ENCODE data around the gene AMER1.
"Not testable (repeated sequence)": the region's sequence is repeated elsewhere in the genome, so short reads cannot be mapped to it uniquely, and the experiment has no call there.

AMER1 gene

DNA sequence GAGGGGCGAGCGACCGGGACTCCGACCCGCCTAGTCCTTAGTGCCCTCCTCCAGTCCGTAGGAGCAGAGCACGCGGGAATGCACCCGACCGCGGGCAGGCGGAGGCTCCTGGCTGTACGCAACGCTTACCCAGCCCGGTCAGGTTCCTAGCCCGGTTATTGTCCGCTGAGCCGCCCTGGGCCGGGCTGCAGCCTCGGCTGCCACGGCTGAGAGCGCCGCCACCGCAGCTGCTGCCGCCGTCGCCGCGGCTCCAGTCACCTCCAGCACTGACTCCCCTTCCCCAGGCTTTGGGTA, at the start of gene AMER1:
Gene AMER1 (minus strand): TSS at position 268 of the 294 bp plus-strand sequence. CDS start 12,422 bp downstream, outside the sequence.
- Histone ChIP-seq H3K9ac (ENCODE audit: low read length) (peak within 1 kb of the TSS; percentile 65), H3K4me3 (ENCODE audit: low read depth, low read length) (peak within 1 kb of the TSS; percentile 82), H3K36me3 (ENCODE audit: control insufficient read depth, insufficient read depth, low read length) (no peaks in the 10 kb centered on the region), H3K9me3 (ENCODE audit: control insufficient read depth, insufficient read depth, low read depth, low read length) (peaks cover 14% of the 10 kb centered on the region; the same call in 1 of the 2 replicates), H3K27ac (ENCODE audit: low read depth, low read length) (no peak within 1 kb of the TSS; the same call in 1 of the 2 replicates), H3K4me1 (ENCODE audit: control insufficient read depth, insufficient read depth, low read length) (peaks cover 11% of the 10 kb centered on the region), H3K27me3 (ENCODE audit: control insufficient read depth, insufficient read depth, low read length) (peaks cover 14% of the 10 kb centered on the region)

DNA sequence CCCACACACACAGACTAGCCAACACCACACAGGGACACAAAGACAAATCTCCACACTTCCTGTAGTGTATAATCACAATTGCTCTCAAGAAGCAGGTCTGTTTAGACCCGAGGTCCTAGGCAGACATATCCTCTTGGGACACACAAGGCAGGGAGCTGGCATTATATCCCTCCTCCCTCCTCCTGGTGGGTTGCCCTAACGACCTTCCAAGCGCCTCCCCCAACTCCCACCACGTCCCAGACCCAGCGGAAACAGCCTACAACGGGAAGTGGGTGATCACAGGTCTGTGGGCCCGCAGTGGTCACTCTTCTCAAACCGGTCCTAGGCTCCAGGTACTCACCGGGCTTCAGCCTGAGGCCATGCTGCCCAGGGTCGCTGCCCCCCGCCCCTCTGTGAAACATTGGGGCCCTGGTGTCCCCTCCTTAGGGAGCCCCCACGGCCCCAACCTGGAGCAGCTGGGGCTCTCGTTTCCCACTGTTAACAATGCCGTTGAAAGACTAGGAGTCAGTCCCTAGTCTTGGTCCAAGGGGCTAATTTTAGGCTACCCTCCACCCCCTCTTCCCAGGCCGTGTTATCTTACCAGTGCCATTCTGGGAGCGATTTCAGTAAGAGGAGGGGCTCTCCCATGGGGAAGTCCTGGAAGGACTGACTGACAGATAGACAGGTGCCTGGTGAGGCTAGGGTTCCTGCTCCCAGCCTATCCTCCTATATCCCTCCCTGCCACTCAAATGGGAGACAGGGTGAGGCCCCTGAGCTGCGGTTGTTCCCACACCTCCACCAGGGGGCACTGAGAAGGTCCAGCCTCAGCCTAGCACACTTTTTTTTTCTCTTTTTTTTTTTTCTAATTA, 24.8 kb upstream of the AMER1 start, which contains the start of gene ASB12:
Gene ASB12 (minus strand): TSS at position 485 of the 848 bp plus-strand sequence. CDS start 4,957 bp downstream, outside the sequence.
- no peak within 1 kb of the TSS for H3K27ac ChIP-seq (ENCODE audit: low read depth, low read length)
- H3K36me3 ChIP-seq (ENCODE audit: control insufficient read depth, insufficient read depth, low read length), result no peaks in the 10 kb centered on the region
- peaks cover 4% of the 10 kb centered on the region; the same call in 1 of the 2 replicates for H3K4me1 ChIP-seq (ENCODE audit: control insufficient read depth, insufficient read depth, low read length)
- no peaks in the 10 kb centered on the region for H3K27me3 ChIP-seq (ENCODE audit: control insufficient read depth, insufficient read depth, low read length)
- H3K9ac ChIP-seq (ENCODE audit: low read length), result no peak within 1 kb of the TSS
- no peak within 1 kb of the TSS for H3K4me3 ChIP-seq (ENCODE audit: low read depth, low read length)
- peaks cover 14% of the 10 kb centered on the region; the same call in 1 of the 2 replicates for H3K9me3 ChIP-seq (ENCODE audit: control insufficient read depth, insufficient read depth, low read depth, low read length)

DNA sequence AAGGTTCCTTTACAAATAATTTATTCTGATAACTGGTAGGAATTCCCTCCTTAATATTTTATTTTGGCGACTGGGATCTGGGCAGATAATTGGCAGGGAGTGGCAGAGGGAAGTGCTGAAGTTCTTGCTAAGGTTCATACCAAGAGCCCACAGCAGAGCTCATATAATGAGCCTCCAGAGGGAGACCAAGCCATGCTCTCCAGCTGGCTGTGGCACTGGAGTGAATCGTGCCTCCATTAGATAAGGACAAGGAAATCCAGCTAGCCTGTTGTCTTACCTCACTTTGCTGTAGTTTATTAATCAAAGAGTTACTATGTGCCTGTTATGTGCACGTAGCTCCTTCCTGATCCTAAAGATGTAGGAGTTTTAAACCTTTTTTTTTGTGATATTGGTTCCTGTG, 23.6 kb upstream of the AMER1 start:
- H3K9ac ChIP-seq (ENCODE audit: low read length), result no peak overlapping the region
- peaks cover 24% of the 10 kb centered on the region; the same call in 1 of the 2 replicates for H3K9me3 ChIP-seq (ENCODE audit: control insufficient read depth, insufficient read depth, low read depth, low read length)
- no peaks in the 10 kb centered on the region for H3K36me3 ChIP-seq (ENCODE audit: control insufficient read depth, insufficient read depth, low read length)
- no peak overlapping the region for H3K27ac ChIP-seq (ENCODE audit: low read depth, low read length)
- peaks cover 4% of the 10 kb centered on the region; the same call in 1 of the 2 replicates for H3K4me1 ChIP-seq (ENCODE audit: control insufficient read depth, insufficient read depth, low read length)
- H3K4me3 ChIP-seq (ENCODE audit: low read depth, low read length), result no peak overlapping the region
- no peaks in the 10 kb centered on the region for H3K27me3 ChIP-seq (ENCODE audit: control insufficient read depth, insufficient read depth, low read length)

GRCh38 chrX:64218023-64218422, 12.5 kb upstream of the AMER1 start:
- Histone ChIP-seq H3K9me3 (ENCODE audit: control insufficient read depth, insufficient read depth, low read depth, low read length) (peaks cover 23% of the 10 kb centered on the region; the same call in 1 of the 2 replicates), H3K9ac (ENCODE audit: low read length) (no peak overlapping the region), H3K27ac (ENCODE audit: low read depth, low read length) (no peak overlapping the region), H3K4me1 (ENCODE audit: control insufficient read depth, insufficient read depth, low read length) (no peaks in the 10 kb centered on the region; the same call in 1 of the 2 replicates), H3K4me3 (ENCODE audit: low read depth, low read length) (no peak overlapping the region), H3K27me3 (ENCODE audit: control insufficient read depth, insufficient read depth, low read length) (no peaks in the 10 kb centered on the region), H3K36me3 (ENCODE audit: control insufficient read depth, insufficient read depth, low read length) (no peaks in the 10 kb centered on the region)

DNA sequence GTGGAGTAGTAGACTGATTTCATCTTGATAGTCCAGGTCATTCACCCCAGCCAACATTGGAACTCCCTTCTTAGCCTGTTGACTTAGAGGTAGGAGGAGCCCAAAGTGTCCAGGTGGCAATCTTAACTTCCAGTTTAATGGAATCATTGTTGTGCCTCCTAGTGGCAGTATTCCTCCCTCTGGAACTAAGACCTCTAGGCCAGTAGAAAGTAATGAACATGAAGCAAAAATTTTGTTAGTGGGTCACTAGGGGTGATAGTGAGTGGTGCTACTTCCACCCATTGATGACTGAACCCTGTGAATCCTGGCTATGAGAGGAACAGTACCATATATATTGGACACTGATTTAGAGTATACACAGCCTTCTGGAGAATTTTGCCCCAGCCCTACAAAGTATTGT, 8.5 kb upstream of the AMER1 start:
- not testable (repeated sequence) for H3K27me3 ChIP-seq (ENCODE audit: control insufficient read depth, insufficient read depth, low read length)

GRCh38 chrX:64206556-64207162, 1.2 kb upstream of the AMER1 start:
- H3K27ac ChIP-seq (ENCODE audit: low read depth, low read length), result no peak overlapping the region; the same call in 1 of the 2 replicates
- H3K4me1 ChIP-seq (ENCODE audit: control insufficient read depth, insufficient read depth, low read length), result peaks cover 11% of the 10 kb centered on the region
- H3K9me3 ChIP-seq (ENCODE audit: control insufficient read depth, insufficient read depth, low read depth, low read length), result peaks cover 17% of the 10 kb centered on the region; the same call in 1 of the 2 replicates
- peak overlapping the region; percentile 44 for H3K9ac ChIP-seq (ENCODE audit: low read length)
- H3K36me3 ChIP-seq (ENCODE audit: control insufficient read depth, insufficient read depth, low read length), result no peaks in the 10 kb centered on the region
- peaks cover 14% of the 10 kb centered on the region for H3K27me3 ChIP-seq (ENCODE audit: control insufficient read depth, insufficient read depth, low read length)
- H3K4me3 ChIP-seq (ENCODE audit: low read depth, low read length), result peak overlapping the region; percentile 82

More for the DNA sequence above, 8.5 kb upstream of the AMER1 start:
- H3K4me1 ChIP-seq (ENCODE audit: control insufficient read depth, insufficient read depth, low read length); H3K9ac ChIP-seq (ENCODE audit: low read length); H3K4me3 ChIP-seq (ENCODE audit: low read depth, low read length); H3K27ac ChIP-seq (ENCODE audit: low read depth, low read length); H3K36me3 ChIP-seq (ENCODE audit: control insufficient read depth, insufficient read depth, low read length): not testable (repeated sequence)
- peaks cover 18% of the 10 kb centered on the region; the same call in 1 of the 2 replicates for H3K9me3 ChIP-seq (ENCODE audit: control insufficient read depth, insufficient read depth, low read depth, low read length)

DNA sequence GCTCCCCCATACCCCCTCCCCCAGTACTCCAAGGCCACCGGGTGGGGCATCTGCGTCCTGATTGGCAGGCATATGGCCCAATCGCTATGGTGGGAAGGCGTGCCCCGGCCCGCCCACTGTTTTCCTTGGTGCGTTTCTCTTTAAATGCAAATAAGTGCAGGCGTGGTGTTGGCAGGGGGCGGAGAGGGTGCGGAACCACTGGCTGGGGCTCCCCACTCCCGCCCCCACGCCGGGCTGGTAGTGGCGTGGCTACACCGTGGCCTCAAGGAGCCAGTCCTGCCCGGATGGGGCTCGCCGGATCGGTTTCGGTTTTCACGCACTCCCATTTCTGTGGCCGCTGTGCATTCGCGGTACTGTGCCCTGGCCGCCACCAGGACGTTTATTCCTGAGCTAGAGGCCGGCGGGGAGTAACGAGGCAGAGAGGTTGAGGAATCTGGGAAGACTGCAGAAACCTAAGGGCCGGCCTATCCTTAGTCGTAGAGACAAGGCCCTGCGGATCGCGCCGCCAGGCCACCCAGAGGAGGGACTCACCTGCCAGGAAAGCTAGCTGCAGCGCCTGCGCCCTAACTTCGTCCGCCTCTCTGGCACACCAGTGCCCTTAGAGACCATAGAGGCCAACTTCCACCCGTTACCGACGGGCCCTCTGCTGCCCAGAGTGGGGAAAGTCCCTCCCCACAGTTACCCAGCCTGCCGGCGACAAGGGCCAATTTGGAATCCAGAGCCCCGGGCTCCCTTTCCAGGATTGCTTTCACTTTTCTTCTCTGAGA, 410 bp upstream of the AMER1 start:
- no peak overlapping the region; the same call in 1 of the 2 replicates for H3K27ac ChIP-seq (ENCODE audit: low read depth, low read length)
- H3K4me3 ChIP-seq (ENCODE audit: low read depth, low read length), result peak overlapping the region; percentile 82
- no peaks in the 10 kb centered on the region for H3K36me3 ChIP-seq (ENCODE audit: control insufficient read depth, insufficient read depth, low read length)
- H3K9me3 ChIP-seq (ENCODE audit: control insufficient read depth, insufficient read depth, low read depth, low read length), result peaks cover 17% of the 10 kb centered on the region; the same call in 1 of the 2 replicates
- peaks cover 11% of the 10 kb centered on the region for H3K4me1 ChIP-seq (ENCODE audit: control insufficient read depth, insufficient read depth, low read length)
- H3K9ac ChIP-seq (ENCODE audit: low read length), result peak overlapping the region; percentile 65
- peaks cover 14% of the 10 kb centered on the region for H3K27me3 ChIP-seq (ENCODE audit: control insufficient read depth, insufficient read depth, low read length)

DNA sequence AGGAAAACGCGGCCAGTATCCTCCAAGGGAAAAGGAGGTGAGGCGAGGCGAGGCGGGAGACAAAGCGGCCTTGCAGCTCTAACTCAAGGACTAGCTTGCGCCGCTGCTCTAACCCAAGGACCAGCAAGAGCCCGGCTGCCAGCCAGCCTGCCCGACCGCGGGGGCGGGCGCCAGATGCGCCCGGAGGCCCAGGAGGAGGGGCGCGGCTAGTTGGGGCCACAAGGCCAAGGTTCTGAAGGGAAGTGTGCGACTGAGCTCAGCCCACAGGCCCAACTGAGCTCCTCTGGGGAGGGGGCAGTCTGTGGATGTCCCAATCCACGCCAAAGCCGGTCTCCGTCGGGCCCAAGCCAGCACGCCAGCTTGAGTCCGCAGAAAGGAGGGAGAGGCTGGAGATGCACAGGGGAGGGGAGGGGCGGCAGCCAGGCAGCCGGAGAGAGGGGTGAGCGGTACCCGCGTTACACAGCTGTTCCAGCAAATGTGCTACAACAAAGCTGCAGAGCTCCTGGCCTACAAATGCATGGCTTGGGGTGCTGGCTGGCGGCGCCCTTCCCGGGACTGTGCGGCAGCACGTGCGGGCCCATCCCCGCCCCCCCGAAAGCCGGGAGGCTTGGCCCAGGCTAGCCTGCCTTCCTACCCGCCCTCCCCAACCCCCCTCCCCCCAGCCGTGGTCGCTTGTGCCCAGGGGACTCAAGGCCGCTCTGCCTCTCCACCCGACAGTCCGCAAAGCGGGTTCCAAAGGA, 637 bp downstream of the AMER1 start:
- H3K36me3 ChIP-seq (ENCODE audit: control insufficient read depth, insufficient read depth, low read length), result no peaks in the 10 kb centered on the region
- H3K9me3 ChIP-seq (ENCODE audit: control insufficient read depth, insufficient read depth, low read depth, low read length), result peaks cover 14% of the 10 kb centered on the region; the same call in 1 of the 2 replicates
- no peak overlapping the region for H3K27ac ChIP-seq (ENCODE audit: low read depth, low read length)
- H3K4me1 ChIP-seq (ENCODE audit: control insufficient read depth, insufficient read depth, low read length), result peaks cover 11% of the 10 kb centered on the region
- H3K4me3 ChIP-seq (ENCODE audit: low read depth, low read length), result peak overlapping the region; percentile 82
- H3K9ac ChIP-seq (ENCODE audit: low read length), result peak overlapping the region; percentile 59
- peaks cover 14% of the 10 kb centered on the region for H3K27me3 ChIP-seq (ENCODE audit: control insufficient read depth, insufficient read depth, low read length)

DNA sequence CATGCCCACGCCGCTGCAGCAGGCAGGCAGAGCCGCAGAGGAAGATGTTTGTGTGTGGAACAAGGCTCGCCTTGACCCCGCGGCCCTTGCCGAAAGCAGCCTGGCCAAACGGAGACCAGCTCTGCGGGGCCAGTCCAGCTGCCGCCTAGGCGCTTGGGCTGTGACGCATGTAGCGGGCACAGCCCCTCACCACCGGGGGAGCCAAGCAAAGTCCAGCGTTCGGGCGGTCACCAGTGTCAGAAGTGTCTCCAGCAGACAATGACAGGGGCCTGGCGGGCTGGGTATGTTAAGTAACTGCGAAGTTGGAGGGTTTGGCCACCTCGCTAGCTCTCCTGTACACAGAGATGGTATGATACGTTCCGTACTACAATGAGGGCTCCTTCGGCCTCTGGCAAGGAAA, 1.3 kb downstream of the AMER1 start:
- Histone ChIP-seq H3K4me3 (ENCODE audit: low read depth, low read length) (peak overlapping the region; percentile 82), H3K36me3 (ENCODE audit: control insufficient read depth, insufficient read depth, low read length) (no peaks in the 10 kb centered on the region), H3K4me1 (ENCODE audit: control insufficient read depth, insufficient read depth, low read length) (peaks cover 16% of the 10 kb centered on the region), H3K9me3 (ENCODE audit: control insufficient read depth, insufficient read depth, low read depth, low read length) (peaks cover 13% of the 10 kb centered on the region; the same call in 1 of the 2 replicates), H3K27me3 (ENCODE audit: control insufficient read depth, insufficient read depth, low read length) (peaks cover 14% of the 10 kb centered on the region), H3K9ac (ENCODE audit: low read length) (peak overlapping the region; percentile 58), H3K27ac (ENCODE audit: low read depth, low read length) (no peak overlapping the region)

DNA sequence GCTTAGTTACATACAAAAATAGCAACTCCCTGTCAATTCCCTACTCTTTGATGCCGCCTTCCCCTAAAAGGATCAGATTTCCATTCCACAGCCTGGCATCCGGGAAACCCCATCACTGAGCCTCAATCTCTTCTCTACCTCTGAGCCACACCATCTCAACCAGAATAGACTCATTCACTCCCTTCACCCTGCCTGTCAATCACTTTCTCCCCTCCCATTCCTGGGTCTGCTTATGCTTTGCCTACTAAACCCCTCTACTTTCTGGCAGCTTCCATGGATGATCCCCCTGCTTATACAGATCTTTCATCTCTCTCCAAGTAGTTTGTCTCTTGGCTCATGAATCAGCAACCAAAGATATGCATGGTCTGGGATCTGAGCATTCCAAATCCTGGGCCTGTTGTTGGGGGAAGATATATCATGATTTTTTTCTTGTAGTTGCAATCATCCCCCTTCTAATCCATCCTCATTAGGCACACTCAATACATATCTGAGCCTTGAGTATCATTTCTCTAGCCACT, 2.6 kb downstream of the AMER1 start:
- peaks cover 30% of the 10 kb centered on the region for H3K4me1 ChIP-seq (ENCODE audit: control insufficient read depth, insufficient read depth, low read length)
- peaks cover 14% of the 10 kb centered on the region for H3K27me3 ChIP-seq (ENCODE audit: control insufficient read depth, insufficient read depth, low read length)
- H3K27ac ChIP-seq (ENCODE audit: low read depth, low read length), result no peak overlapping the region
- H3K4me3 ChIP-seq (ENCODE audit: low read depth, low read length), result no peak overlapping the region
- H3K9me3 ChIP-seq (ENCODE audit: control insufficient read depth, insufficient read depth, low read depth, low read length), result peaks cover 10% of the 10 kb centered on the region; the same call in 1 of the 2 replicates
- no peak overlapping the region for H3K9ac ChIP-seq (ENCODE audit: low read length)
- no peaks in the 10 kb centered on the region for H3K36me3 ChIP-seq (ENCODE audit: control insufficient read depth, insufficient read depth, low read length)

Measured in HUES6 (cell line).